ENCODE results near the gene ZAP70.
A peak's percentile ranks its signal among the peaks of the same experiment; 100 is the strongest.
"Not testable (repeated sequence)": the region's sequence is repeated elsewhere in the genome, so short reads cannot be mapped to it uniquely, and the experiment has no call there.

ZAP70 gene

DNA sequence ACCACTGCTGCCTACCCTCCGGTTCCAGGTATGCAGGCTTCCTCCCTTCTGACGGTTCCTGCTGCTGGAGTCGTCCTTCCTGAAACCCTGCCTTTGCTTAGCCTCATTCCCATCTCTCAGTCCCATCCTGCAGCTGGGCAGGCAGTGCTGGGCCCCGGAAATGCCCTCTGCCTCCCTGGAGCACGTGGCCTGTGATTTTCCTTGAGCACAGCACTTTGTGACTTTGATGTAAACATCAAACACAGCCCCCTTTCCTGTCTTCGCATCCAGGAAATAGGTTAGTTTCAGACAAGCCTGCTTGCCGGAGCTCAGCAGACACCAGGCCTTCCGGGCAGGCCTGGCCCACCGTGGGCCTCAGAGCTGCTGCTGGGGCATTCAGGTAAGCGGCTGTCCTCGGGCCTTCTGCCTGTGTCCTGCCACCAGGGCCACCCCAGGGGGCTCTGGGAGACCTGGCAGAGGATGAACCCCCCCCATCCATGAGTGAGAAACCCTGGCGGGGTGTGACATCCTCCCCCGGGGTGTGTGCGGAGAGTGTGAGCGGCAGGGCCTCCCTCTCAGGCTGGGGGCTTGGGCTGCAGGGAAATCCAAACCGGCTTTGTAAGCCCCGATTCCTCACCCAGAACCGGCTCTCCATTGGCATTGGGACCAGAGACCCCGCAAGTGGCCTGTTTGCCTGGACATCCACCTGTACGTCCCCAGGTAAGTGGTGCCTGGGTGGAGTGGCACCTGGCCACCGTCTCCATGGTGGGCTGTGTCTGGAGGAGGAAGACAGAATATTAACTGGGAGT, at the start of gene ZAP70:
ZAP70 (plus strand) TSS at position 281 of the 788 bp plus-strand sequence. CDS start 10,461 bp downstream, outside the sequence.
- peak; percentile 83 for DNase-seq

DNA sequence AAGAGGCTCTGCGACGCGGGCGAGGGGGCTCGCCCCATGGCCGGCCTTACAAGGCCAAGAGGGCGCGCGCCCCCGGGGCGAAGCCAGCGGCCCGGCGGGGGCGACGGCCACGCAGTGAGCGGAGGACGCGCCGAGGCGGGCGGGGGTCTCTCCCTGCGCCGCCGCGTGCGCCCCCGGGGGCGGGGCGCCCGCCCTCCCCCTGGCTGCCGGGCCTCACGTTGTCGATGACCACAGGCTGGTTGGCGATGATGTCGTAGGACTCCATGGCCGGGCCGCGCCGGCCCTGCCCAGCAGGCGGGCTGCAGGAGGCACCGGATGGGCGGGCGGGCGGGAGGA, 49.8 kb upstream of the ZAP70 start:
- no peak for DNase-seq

DNA sequence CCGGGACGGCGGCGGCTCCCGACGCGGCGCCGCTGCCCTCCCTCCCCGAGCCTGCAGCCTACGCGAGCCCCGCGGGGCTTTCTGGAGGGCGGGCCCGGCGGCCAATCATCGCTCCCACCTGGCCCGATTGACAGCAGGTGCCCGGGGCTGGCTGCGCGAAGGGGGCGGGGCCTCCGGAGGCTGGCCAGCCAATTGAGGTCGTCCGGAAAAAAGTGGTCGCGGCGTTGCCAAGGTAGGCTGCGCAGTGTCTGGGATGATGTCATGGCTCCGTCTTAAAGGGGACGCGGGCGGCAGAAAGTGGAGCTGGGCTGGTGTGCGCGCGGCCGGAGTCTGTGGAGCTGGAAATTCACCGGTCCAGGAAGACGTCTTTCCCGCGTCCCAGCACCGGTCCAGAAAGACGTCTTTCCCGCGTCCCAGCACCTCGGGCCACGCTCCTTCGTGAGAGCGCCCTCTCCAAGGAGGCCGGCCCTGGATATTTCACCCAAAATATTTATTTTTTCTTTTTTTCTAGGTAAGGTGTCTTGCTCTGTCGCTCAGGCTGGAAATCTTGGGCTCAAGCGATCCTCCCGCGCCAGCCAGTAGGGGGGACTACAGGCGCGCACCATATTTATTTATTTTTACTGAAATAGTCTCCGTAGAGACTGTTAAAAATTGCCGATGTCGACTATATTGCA, 49.3 kb upstream of the ZAP70 start, which contains the start of gene ACTR1B:
ACTR1B (minus strand) TSS at position 83 of the 674 bp plus-strand sequence. CDS start 154 bp downstream, outside the sequence.
- peak; percentile 99 for DNase-seq

DNA sequence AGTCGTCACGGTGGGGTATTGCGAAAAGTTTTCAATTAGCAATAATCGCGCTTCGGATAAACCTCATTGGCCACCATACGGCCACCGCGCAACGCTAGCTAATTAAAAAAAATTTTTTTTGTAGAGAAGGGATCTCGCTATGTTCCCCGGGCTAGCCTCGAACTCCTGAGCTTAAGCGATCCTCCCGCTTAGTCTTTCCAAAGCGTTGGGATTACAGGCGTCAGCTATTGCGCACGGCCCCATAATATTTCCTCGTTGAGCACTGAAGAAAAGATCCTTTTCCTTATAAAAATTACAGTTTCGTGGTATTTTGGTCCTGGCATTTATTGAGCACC, 48.8 kb upstream of the ZAP70 start:
- DNase-seq, result no peak

DNA sequence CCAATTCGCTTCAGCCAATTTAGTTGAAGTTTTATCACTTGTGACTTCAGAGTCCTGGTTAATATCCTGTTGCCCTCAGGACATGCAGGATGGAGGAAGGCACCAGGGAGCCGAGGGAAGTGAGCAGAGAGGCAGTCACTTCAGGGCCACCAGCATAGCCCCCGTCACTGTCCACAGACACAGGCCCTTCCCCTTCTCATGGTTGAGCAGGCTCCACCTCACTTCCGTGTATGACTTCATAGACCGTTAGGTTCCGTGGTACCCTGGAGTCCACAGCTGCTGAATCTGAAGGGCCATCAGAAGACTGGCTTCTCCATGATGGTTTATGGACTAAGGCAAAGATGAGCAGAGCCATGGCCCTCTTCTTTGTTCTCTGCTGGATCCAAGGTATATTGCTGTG, 43.9 kb upstream of the ZAP70 start, which contains the start of gene C2orf92:
C2orf92 (plus strand) TSS at position 266 of the 400 bp plus-strand sequence; CDS start at position 342, 76 bp downstream.
- DNase-seq, result no peak

DNA sequence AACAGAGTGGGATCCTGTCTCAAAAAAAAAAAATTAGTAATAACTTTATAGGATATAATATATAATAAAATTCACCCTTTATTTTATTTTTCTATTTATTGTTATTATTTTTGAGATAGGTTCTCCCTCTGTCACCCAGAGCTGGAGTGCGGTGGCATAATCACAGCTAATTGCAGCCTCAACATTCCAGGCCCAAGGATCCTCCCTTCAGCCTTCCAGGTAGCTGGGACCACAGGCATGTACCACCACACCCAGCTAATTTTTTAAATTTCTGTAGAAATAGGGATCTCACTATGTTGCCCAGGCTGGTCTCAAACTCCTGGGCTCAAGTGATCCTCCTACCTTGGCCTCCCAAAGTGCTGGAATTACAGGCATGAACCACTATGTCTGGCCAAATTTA, 42.9 kb upstream of the ZAP70 start:
- no peak for DNase-seq

DNA sequence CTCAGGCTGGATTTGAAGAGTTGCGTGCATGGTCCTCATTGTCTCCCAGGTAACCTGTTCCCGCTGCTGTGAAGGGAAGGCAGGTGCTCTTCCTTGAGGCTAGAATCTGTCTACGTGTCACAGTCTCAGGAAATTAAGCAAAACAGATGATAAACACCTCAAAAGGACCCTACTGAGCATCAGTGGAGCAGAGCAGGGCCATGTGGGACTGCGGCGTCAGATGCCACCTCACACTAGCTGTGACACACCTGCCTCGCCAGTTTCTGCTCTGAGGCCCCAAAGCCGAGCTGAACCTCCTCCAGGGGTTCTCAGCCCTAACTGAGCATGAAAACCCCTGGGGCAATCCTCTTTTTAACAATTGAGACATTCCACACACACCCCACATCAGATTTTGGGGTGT, 41.9 kb upstream of the ZAP70 start:
- DNase-seq, result no peak

DNA sequence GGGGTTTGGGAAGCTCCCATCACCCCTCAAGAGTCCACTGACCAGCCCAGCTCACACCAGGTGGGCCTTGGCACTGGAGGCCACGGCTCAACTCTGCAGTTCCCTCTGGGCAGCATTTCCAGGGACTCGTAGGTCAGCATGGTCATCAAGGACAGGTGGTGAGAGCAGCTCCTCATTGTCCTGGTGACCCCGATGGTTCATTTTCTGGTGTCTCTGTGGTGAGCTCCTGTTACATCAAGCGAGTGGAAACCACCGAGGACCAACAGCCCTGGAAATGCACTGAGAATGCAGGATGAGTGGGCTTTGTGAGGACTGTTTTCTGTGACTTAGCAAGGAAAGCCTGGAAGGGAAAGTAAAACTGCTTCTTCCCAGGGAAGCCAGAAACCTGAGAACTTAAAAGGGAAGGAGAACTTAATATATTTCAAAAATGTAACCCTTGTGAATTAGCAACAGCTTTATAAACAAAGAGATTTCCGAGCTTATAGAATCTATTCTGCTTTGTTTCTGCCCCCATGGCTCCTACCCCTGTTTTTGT, 40.7 kb upstream of the ZAP70 start:
- not testable (repeated sequence) for DNase-seq

DNA sequence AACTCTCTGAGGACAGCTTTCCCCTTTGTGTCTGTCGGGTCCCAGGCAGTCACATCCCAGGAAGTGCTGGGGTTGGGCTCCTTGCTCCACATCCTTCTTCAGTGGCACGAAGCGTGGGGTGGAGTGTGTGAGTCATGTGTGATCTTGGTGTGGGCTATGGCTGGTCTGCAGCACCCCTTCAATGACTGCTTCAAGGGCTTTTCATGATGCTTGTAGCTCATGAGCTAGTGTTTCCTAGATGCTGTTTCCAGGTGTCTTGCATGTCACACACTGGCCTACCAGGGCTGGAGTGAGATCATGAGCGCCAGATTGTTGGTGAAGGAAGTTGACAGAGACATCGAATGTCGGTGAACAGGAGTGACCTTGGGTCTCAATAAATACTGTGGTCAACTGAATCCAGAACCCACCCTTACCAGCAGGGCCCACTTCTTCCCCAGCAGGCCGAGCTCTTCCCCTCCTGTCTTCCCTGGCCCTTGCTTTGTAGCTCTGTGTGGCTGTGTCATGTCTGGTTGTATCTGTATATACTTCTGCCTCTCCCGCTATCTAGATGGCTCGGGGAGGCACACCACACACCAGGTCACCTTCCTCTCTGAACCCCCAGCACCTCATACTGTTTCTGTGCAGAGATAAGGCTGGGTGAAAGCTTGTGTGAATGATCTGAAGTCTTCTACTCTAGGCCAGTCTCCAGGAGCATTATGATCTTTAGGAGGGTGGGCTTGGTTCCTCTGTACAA, 40.0 kb upstream of the ZAP70 start:
- DNase-seq, result no peak

DNA sequence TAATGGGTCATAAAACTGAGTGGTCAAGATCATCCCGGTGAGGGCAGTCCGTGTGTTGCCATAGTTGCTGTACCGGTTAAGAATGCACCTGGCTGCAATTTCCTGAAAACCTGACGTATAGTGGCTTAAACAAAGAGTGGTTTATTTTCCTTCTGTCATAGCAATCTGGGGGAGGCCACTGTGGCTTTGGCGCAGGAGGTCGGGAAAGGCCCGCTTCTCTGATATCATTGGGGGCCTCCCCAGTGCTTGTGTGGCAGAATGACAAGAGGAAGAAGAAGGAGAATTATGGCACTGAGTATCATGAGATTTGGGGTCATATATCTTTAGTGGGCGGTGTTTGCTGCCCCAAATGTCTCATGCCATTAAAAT, 39.5 kb upstream of the ZAP70 start:
- no peak for DNase-seq

DNA sequence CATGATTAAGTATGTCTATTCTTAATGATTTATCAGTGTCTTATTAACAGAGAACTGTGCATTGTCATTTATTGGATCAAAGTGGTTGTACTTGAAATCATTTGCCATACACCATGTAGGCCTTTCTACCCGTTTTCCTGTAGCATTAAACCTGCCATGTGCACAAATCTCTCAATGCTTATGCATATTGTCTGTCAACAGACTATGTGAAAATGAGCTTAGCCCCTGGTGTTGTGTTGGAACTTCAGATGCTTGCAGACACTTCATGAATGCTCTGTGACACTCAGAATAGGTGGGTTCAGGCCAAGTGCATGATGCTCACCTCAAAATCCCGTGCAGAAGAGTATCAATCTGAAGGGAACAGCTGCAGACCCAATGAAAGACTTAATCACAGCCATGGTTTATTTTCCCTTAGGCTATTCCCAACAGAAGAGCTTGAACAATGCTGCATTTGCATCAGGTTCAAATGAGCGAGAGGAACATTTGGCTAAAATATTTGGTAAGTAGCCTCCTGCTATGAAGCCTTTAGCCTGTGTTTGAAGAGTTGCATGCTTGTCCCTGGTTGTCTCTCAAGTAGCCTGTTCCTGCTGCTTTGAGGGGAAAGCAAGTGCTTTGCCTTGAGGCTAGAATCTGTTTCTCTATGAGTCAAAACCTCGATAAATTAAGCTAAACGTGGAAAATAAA, 37.8 kb upstream of the ZAP70 start:
- no peak for DNase-seq

DNA sequence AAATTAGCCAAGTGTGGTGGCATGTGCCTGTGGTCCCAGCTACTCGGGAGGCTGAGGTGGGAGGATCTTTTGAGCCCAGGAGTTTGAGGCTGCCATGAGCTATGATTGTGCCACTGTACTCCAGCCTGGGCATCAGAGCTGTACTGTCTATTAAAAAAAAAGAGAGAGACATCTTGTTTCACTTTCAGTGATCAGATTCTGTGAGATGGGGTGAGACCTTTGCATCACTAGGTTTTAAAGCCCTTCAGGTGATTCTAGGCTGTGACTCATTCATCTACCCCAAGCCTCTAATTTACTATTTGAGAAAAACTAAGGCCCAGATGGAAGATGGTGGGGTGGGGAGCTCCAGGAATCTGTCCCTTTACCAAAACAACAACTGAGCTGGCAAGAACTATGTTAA, 36.8 kb upstream of the ZAP70 start:
- DNase-seq, result peak; percentile 37

DNA sequence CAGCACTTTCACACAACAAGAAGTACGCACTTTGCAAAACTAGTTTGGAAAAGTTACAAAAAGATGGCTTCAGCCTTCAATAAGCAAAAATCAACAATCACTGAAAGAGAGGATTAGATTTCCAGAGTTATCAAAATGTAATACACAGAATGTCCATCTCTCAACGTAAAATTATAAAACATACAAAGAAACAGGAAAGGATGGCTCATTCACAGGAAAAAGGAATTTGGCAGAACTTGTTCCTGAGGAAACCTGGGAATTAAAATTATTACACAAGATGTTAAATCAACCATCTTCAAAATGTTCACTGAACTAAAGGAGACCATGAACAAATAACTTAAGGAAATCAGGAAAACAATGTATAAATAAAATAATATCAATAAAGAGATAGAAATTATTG, 35.9 kb upstream of the ZAP70 start:
- no peak for DNase-seq

DNA sequence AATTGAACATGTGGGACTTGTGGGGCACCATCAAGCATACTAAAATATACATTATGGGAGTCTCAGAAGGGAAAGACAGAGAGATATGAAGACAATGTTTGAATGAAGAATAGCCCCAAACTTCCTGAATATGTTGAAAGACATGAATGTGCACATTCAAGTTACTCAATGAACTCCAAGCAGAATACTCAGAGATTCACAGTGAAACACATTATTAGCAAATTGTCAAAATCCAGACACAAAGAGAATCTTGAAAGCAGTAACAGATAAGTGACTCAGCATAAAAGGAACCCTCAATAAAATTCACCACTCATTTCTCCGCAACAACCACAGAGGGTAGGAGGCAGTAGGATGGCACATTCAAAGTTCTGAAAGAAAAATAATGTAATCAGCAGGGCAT, 35.1 kb upstream of the ZAP70 start:
- DNase-seq, result no peak

DNA sequence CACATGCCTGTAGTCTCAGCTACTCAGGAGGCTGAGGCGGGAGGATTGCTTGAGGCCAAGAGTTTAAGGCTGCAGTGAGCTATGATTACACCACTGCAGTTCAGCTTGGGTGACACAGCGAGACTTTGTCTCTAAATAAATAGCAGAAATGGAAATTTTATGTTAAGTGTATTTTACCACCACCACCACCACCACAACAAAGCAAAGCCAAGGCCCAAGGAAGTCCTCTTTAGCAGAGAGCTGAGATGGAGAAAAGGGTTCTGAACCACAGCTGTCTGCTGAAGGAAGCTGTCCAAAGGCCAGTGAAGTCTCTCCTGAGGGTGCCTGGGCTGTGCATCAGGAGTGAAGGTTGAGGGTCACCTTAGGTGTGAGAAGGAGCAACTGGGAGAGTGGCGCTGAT, 26.1 kb upstream of the ZAP70 start:
- DNase-seq, result peak; percentile 30

DNA sequence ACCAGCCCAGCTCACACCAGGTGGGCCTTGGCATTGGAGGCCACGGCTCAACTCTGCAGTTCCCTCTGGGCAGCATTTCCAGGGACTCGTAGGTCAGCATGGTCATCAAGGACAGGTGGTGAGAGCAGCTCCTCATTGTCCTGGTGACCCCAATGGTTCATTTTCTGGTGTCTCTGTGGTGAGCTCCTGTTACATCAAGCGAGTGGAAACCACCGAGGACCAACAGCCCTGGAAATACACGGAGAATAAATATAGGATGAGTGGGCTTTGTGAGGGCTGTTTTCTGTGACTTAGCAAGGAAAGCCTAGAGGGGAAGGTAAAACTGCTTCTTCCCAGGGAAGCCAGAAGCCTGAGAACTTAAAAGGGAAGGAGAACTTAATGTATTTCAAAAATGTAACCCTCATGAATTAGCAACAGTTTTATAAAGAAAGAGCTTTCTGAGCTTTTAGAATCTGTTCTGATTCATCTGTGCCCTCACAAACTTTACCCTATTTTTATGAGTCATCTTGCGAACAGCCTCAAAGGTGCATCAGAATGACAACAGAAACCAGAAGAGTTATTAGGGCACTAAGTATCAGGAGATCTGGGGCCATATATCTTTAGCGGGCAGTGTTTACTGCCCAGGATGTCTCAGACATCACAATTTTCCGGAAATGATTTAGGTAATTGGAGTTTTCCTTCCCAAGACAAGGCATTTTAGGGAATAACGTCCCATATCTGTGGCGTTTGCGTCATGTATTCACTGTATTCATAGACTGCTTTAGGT, 25.1 kb upstream of the ZAP70 start:
- peak; percentile 75 for DNase-seq

DNA sequence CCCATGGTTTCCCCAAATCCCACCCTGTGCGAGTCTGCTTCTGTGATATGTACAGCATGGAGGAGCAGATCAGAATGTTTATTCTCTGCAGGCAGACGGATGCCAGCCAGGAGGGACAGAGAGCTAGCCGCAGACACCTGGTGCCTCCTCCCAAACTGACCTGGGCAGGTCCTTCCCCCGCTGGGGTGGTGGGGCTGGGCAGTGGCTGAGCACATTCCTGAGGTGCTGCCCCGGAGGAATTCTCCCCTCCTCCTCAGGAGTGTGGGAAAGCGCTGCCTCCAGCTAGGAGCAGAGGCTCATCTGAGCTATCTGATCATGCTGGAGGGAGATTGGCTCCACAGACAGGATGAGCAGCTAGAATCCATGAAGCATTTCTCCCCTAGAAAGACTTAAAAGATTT, 22.2 kb upstream of the ZAP70 start:
- no peak for DNase-seq

DNA sequence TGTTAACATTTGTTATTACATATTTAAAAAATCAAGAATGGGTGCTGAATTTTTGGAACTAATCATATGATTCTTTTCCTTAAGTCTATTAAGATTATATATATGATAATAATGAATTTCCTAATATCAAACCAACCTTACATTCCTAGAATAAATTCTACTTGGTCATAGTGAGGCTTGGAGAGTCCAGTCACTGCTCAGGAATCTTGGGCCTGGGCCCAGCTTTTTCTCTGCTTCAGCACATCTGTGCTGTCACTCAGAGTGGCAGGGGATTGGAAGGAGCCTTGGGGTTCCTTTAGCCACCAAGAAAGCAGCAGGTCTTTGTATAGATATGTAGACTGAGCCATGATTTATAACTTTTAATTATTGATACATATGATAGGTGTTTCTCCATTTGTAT, 19.9 kb upstream of the ZAP70 start:
- DNase-seq, result no peak

DNA sequence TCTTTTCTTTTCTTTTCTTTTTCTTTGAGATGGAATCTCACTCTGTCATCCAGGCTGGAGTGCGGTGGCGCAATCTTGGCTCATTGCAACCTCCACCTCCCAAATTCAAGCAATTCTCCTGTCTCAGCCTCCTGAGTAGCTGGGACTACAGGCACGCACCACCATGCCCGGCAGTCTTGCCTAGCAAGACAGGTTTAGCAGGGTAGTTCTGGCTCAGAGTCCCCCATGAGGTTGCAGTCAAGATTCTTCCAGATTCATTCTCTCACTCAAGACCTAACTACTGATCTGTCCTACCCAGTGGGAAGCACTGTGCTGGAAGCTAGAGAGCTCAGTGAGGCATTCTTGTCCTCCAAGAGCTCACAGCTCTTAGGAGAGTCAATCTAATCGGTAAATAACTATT, 17.6 kb upstream of the ZAP70 start:
- no peak for DNase-seq

DNA sequence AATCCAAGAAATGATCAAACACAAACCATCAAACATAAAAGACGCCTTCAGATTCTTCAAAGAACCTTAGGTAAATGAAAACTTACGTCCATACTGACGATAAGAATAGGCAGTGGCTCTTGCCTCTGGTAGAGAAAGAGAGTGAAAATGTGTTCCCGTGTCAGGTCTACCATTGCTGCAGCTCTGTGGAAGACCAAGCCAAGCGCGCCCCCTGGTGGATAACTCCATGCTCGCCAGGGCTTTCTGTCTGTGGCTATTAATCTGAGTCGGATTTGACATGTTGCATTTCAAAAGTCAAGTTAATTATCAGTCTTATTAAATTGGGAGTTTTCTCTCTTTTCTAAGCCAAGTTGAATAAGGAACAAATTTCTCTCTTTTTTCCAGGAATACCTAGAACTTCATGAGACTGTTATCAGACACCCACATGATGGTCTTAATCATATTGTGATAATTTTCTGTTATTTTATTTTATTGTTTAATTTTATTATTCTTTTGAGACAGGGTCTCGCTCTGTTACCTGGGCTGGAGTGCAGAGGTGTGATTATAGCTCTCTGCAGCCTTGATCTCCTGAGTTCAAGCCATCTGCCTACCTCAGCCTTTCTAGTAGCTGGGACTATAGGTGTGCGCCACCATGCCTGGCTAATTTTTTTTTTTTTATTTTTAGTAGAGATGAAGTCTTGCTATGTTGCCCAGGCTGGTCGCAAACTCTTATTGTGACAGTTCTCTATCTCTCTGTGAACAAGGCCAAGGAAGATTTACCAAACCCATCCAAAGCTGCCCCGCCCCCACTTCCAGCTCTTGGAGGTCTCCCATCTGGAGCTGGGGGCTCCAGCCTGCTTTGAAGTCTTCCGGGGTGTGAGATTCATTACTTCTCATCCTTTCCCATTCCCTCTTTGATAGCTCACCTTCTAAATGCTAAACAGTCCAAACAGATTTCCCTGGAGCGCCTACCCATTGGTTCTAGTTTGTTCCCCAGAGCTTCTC, 15.8 kb upstream of the ZAP70 start:
- DNase-seq, result peak; percentile 95

DNA sequence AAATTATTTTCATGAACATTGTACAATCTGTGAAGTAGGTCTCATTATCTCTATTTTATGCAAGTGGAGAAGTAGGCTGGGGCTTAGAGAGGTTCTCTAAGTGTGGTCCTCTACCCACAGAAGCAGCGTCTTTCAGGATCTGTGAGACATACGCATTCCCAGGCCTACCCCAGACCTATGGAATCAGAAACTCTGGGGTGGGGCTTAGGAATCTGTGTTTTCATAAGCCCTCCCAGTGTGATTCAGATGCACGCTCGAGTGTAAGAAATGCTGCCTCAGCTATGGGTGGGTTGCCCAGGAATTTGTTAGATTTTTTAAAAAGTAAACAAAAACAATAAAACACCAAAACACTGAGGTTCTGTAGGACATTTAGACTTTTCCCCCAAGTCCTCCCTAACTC, 14.8 kb upstream of the ZAP70 start:
- DNase-seq, result no peak
